Neural progenitor cell (in vitro differentiated cells): Measurements from ENCODE around the gene DNER.

ENCODE experiments used
- EZH2 ChIP-seq: fragments of 200-600 bp; sonication (generic); IDR thresholded peaks from 2 replicates; pipeline ENCODE4 v1.6.1; 2017; ENCODE audit warnings: antibody characterized with exemption, mild to moderate bottlenecking, moderate library complexity
- EZH2phosphoT487 ChIP-seq: fragments of 200-600 bp; sonication (generic); IDR thresholded peaks from 2 replicates; pipeline ENCODE4 v1.6.1; 2017; ENCODE audit warnings: antibody characterized with exemption
- TF ChIP-seq, protein P1 (sequence below): fragments of 200-600 bp; sonication (generic); IDR thresholded peaks from 2 replicates; pipeline ENCODE4 v1.5.1; 2017; ENCODE audit warnings: antibody characterized with exemption, mild to moderate bottlenecking

- TF ChIP-seq, protein P1, sequence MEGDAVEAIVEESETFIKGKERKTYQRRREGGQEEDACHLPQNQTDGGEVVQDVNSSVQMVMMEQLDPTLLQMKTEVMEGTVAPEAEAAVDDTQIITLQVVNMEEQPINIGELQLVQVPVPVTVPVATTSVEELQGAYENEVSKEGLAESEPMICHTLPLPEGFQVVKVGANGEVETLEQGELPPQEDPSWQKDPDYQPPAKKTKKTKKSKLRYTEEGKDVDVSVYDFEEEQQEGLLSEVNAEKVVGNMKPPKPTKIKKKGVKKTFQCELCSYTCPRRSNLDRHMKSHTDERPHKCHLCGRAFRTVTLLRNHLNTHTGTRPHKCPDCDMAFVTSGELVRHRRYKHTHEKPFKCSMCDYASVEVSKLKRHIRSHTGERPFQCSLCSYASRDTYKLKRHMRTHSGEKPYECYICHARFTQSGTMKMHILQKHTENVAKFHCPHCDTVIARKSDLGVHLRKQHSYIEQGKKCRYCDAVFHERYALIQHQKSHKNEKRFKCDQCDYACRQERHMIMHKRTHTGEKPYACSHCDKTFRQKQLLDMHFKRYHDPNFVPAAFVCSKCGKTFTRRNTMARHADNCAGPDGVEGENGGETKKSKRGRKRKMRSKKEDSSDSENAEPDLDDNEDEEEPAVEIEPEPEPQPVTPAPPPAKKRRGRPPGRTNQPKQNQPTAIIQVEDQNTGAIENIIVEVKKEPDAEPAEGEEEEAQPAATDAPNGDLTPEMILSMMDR, result no peak
- no peak for TF ChIP-seq EZH2
- no peak for TF ChIP-seq EZH2phosphoT487
These were observed 79.6 kb downstream of the DNER start for GRCh38 chr2:229634601-229635370.
